Hepatocyte (in vitro differentiated cells): ENCODE measurements around the gene SPATS2. TPM values are rescaled to one million over a fixed set of nuclear protein-coding genes. Genes with fewer than 3 reads are reported as not detected.

ENCODE experiments used
- DNase-seq: peaks from one replicate; pipeline ENCODE4 v3.0.0-alpha.2; 2016; ENCODE audit warnings: low spot score
- H2AFZ ChIP-seq: fragments of 200-600 bp; sonication (generic); 2 replicates; pipeline ENCODE4 v1.6.0; 2016; ENCODE audit warnings: antibody characterized with exemption, mild to moderate bottlenecking
- H3K27ac ChIP-seq: fragments of 200-600 bp; sonication (generic); 2 replicates; pipeline ENCODE4 v1.5.1; 2016; ENCODE audit warnings: mild to moderate bottlenecking
- H3K27me3 ChIP-seq: fragments of 200-600 bp; sonication (generic); 2 replicates; pipeline ENCODE4 v1.6.1; 2016
- H3K36me3 ChIP-seq: fragments of 200-600 bp; sonication (generic); replicated peaks from 2 replicates; pipeline ENCODE4 v1.5.1; 2016; ENCODE audit warnings: low read depth; ENCODE audit not compliant: insufficient read depth
- H3K4me1 ChIP-seq: fragments of 200-600 bp; sonication (generic); 2 replicates; pipeline ENCODE4 v1.5.1; 2016; ENCODE audit warnings: mild to moderate bottlenecking, moderate library complexity; ENCODE audit not compliant: insufficient read depth
- H3K4me2 ChIP-seq: fragments of 200-600 bp; sonication (generic); 2 replicates; pipeline ENCODE4 v1.6.0; 2016
- H3K4me3 ChIP-seq: fragments of 200-600 bp; sonication (generic); 2 replicates; pipeline ENCODE4 v1.5.1; 2016; ENCODE audit warnings: mild to moderate bottlenecking
- H3K79me2 ChIP-seq: fragments of 200-600 bp; sonication (generic); 2 replicates; pipeline ENCODE4 v1.6.0; 2017; ENCODE audit warnings: mild to moderate bottlenecking
- H3K9me2 ChIP-seq: fragments of 200-600 bp; sonication (generic); replicated peaks from 2 replicates; pipeline ENCODE4 v1.6.0; 2017; ENCODE audit warnings: mild to moderate bottlenecking; ENCODE audit not compliant: insufficient read depth
- H3K9me3 ChIP-seq: fragments of 200-600 bp; sonication (generic); 2 replicates; pipeline ENCODE4 v1.5.1; 2016; ENCODE audit warnings: low read depth, mild to moderate bottlenecking
- H4K20me1 ChIP-seq: fragments of 200-600 bp; sonication (generic); 2 replicates; pipeline ENCODE4 v1.6.0; 2016; ENCODE audit warnings: mild to moderate bottlenecking; ENCODE audit not compliant: insufficient read depth, poor library complexity, severe bottlenecking
- CTCF ChIP-seq: fragments of 200-600 bp; sonication (generic); IDR thresholded peaks from 2 replicates; pipeline ENCODE4 v1.5.1; 2016; ENCODE audit warnings: antibody characterized with exemption, mild to moderate bottlenecking; ENCODE audit not compliant: poor library complexity
- EZH2 ChIP-seq: fragments of 200-600 bp; sonication (generic); IDR thresholded peaks from 2 replicates; pipeline ENCODE4 v1.6.1; 2016; ENCODE audit warnings: antibody characterized with exemption, mild to moderate bottlenecking, borderline replicate concordance
- EZH2phosphoT487 ChIP-seq: fragments of 200-600 bp; sonication (generic); IDR thresholded peaks from one replicate; pipeline ENCODE4 v1.6.1; 2018; ENCODE audit warnings: antibody characterized with exemption, mild to moderate bottlenecking, low read depth, moderate library complexity; ENCODE audit not compliant: unreplicated experiment, severe bottlenecking
- WGBS: methylation state at CpG from one replicate; pipeline ENCODE4 v1.1.6; 2016; ENCODE audit warnings: low lambda C conversion rate; ENCODE audit errors: missing lambda C conversion rate; 5-methylcytosine and 5-hydroxymethylcytosine counted together
- polyA plus RNA-seq: library from polyadenylated mRNA; unstranded; fragments of >200 nt; fragmentation: Nextera tagmentation; extraction: Ambion mirVana; gene quantifications from 2 replicates; pipeline ENCODE4 v1.2.1, GENCODE V29; 2016
- total RNA-seq: library from RNA; depleted of rRNA; stranded (reverse); fragments of >200 nt; gene quantifications from 2 replicates; pipeline ENCODE4 v1.2.3, GENCODE V29; 2014

Gene SPATS2
- total and polyA plus RNA-seq, 2 experiments from 2014 or later, result 24.9 to 39.8 TPM

- TF ChIP-seq EZH2, result no peak
- no peak for TF ChIP-seq EZH2phosphoT487
- TF ChIP-seq CTCF, result peak; percentile 9
- Histone ChIP-seq H3K9me3 (no peaks in the 10 kb centered on the region), H3K79me2 (no peaks in the 10 kb centered on the region), H3K9me2 (no peaks in the 10 kb centered on the region), H3K27me3 (no peaks in the 10 kb centered on the region), H3K4me1 (no peaks in the 10 kb centered on the region), H4K20me1 (no peaks in the 10 kb centered on the region), H3K4me3 (no peak overlapping the region), H2AFZ (no peak overlapping the region), H3K4me2 (no peak overlapping the region), H3K36me3 (no peaks in the 10 kb centered on the region), H3K27ac (no peak overlapping the region)
- 83% methylated on average over 7 of the region's 7 CpGs for WGBS
- DNase-seq, result no peak
Observed at GRCh38 chr12:49557917-49558215, 190.6 kb downstream of the SPATS2 start.

GRCh38 chr12:49558526-49558925 lies 191.3 kb downstream of the SPATS2 start:
- Histone ChIP-seq H3K9me2 (no peaks in the 10 kb centered on the region), H2AFZ (no peak overlapping the region), H3K4me1 (no peaks in the 10 kb centered on the region), H3K4me2 (no peak overlapping the region), H3K36me3 (no peaks in the 10 kb centered on the region), H4K20me1 (no peaks in the 10 kb centered on the region), H3K79me2 (no peaks in the 10 kb centered on the region), H3K4me3 (no peak overlapping the region), H3K27ac (no peak overlapping the region), H3K27me3 (no peaks in the 10 kb centered on the region), H3K9me3 (no peaks in the 10 kb centered on the region)
- DNase-seq, result no peak
- 98% methylated on average over 13 of the region's 13 CpGs for WGBS
- TF ChIP-seq CTCF (no peak), EZH2 (no peak), EZH2phosphoT487 (no peak)

GRCh38 chr12:49559011-49559675 lies 191.9 kb downstream of the SPATS2 start:
- Histone ChIP-seq H3K36me3 (no peaks in the 10 kb centered on the region), H4K20me1 (no peaks in the 10 kb centered on the region), H3K4me1 (no peaks in the 10 kb centered on the region), H3K4me2 (no peak overlapping the region), H3K9me2 (no peaks in the 10 kb centered on the region), H3K79me2 (no peaks in the 10 kb centered on the region), H3K27me3 (no peaks in the 10 kb centered on the region), H3K27ac (no peak overlapping the region), H2AFZ (no peak overlapping the region), H3K9me3 (no peaks in the 10 kb centered on the region), H3K4me3 (no peak overlapping the region)
- no peak for DNase-seq
- 97% methylated on average over 17 of the region's 17 CpGs for WGBS
- TF ChIP-seq EZH2phosphoT487, result no peak
- no peak for TF ChIP-seq EZH2
- no peak for TF ChIP-seq CTCF
